Stimulated activated naive CD4-positive, alpha-beta T cell (primary cell): ENCODE data around the gene RNU1-2.
"Not testable (repeated sequence)": the region's sequence is repeated elsewhere in the genome, so short reads cannot be mapped to it uniquely, and the experiment has no call there.

Experiments used
- DNase-seq, 6 experiments: peaks; one replicate each; lab custom pipeline; 2025; lab: John Stamatoyannopoulos, UW

Gene RNU1-2

GRCh38 chr1:16888860-16889816, 6.6 kb upstream of the RNU1-2 start:
- peak; percentile 30 to 77 (median 54) for DNase-seq

GRCh38 chr1:16890539-16891021, 5.2 kb upstream of the RNU1-2 start:
- not testable (repeated sequence) for DNase-seq

GRCh38 chr1:16891057-16891456, 4.7 kb upstream of the RNU1-2 start:
- DNase-seq, result not testable (repeated sequence)

GRCh38 chr1:16892978-16893525, 2.7 kb upstream of the RNU1-2 start:
- not testable (repeated sequence) for DNase-seq

GRCh38 chr1:16893796-16894195, 2.0 kb upstream of the RNU1-2 start:
- DNase-seq, result not testable (repeated sequence)

- DNase-seq, result not testable (repeated sequence)
These were observed 1.4 kb upstream of the RNU1-2 start for GRCh38 chr1:16894338-16894737.

GRCh38 chr1:16895233-16895597, 565 bp upstream of the RNU1-2 start:
- not testable (repeated sequence) for DNase-seq

- DNase-seq, result peak; percentile 43 to 81 (median 48)
These were observed 706 bp downstream of the RNU1-2 start for GRCh38 chr1:16896316-16897055.

- DNase-seq, result not testable (repeated sequence)
These were observed 1.9 kb downstream of the RNU1-2 start for GRCh38 chr1:16897653-16898052.

- DNase-seq, result not testable (repeated sequence)
These were observed 2.5 kb downstream of the RNU1-2 start for GRCh38 chr1:16898298-16898697.

GRCh38 chr1:16899020-16899419, 3.2 kb downstream of the RNU1-2 start:
- DNase-seq, result not testable (repeated sequence)

GRCh38 chr1:16900751-16901150, 5.0 kb downstream of the RNU1-2 start:
- peak in 1 of 6 experiments; percentile 17 for DNase-seq

- DNase-seq, result not testable (repeated sequence)
These were observed 5.6 kb downstream of the RNU1-2 start for GRCh38 chr1:16901371-16901770.

- no peak for DNase-seq
These were observed 7.3 kb downstream of the RNU1-2 start for GRCh38 chr1:16903054-16903453.

- no peak for DNase-seq
These were observed 7.6 kb downstream of the RNU1-2 start for GRCh38 chr1:16903458-16903796.

GRCh38 chr1:16904560-16905109, 8.9 kb downstream of the RNU1-2 start:
- DNase-seq, result peak; percentile 98 to 100 (median 99)

- DNase-seq, result peak in 5 of 6 experiments; percentile 33 to 98 (median 42)
These were observed 9.5 kb downstream of the RNU1-2 start for GRCh38 chr1:16905110-16905867.

- no peak for DNase-seq
These were observed 10.3 kb downstream of the RNU1-2 start for GRCh38 chr1:16905868-16906702.

GRCh38 chr1:16906873-16907272, 11.1 kb downstream of the RNU1-2 start:
- no peak for DNase-seq
